ENCODE results near the gene KRTAP3-2. TPM values are rescaled to one million over a fixed set of nuclear protein-coding genes. Genes with fewer than 3 reads are reported as not detected.

Gene KRTAP3-2
- total RNA-seq, 2 experiments from 2014 or later, result not detected

DNA sequence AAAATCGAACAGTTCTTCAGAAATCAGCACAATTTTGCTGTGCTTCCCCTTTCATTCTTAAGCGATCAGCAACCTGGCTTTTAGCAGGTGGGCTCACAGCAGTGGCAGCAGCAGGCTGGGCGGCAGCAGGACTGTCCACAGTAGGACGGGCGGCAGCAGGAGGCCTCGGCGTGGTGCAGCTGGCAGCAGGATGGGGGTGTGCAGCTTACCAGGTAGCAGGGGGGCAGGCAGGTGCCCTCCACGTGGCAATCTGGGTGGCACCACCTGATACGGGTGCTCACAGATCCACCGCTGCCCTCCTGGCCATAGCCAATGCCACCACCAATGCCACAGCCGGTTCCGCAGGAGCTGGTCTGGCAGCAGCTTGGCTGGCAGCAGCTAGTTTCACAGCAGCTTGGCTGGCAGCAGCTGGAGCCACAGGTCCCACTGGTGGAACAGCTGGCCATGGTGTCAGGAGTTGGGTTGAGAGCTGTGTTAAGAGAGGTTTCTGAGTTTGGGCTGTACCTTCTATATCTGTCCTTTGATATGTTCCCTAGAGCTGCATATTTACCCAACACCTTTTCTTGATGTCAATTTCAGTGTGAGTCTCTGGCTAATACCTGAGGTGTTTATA is 30.0 kb upstream of the KRTAP3-2 start, which contains the start of gene KRTAP1-4:
TSS of gene KRTAP1-4 (minus strand) at position 563 of the 613 bp plus-strand sequence. CDS start at position 446, 117 bp downstream.
- no peaks in the 10 kb centered on the region for H3K4me1 ChIP-seq (ENCODE audit: insufficient read depth, low read length, poor library complexity, severe bottlenecking)
- no peak for DNase-seq (ENCODE audit: low spot score)
- intact Hi-C loops (cut with micrococcal nuclease; ENCODE audit: unreplicated experiment), result no loop called here
- no peak within 1 kb of the TSS for H2AFZ ChIP-seq (ENCODE audit: low read length)
- H3K9me3 ChIP-seq (ENCODE audit: low read length), result no peaks in the 10 kb centered on the region
- no peaks in the 10 kb centered on the region for H4K20me1 ChIP-seq (ENCODE audit: insufficient read depth, low read length)
- ChIA-PET CTCF (ENCODE audit: unreplicated experiment) (no interaction called here), POLR2A (no interaction called here)
- TF ChIP-seq, protein P1, sequence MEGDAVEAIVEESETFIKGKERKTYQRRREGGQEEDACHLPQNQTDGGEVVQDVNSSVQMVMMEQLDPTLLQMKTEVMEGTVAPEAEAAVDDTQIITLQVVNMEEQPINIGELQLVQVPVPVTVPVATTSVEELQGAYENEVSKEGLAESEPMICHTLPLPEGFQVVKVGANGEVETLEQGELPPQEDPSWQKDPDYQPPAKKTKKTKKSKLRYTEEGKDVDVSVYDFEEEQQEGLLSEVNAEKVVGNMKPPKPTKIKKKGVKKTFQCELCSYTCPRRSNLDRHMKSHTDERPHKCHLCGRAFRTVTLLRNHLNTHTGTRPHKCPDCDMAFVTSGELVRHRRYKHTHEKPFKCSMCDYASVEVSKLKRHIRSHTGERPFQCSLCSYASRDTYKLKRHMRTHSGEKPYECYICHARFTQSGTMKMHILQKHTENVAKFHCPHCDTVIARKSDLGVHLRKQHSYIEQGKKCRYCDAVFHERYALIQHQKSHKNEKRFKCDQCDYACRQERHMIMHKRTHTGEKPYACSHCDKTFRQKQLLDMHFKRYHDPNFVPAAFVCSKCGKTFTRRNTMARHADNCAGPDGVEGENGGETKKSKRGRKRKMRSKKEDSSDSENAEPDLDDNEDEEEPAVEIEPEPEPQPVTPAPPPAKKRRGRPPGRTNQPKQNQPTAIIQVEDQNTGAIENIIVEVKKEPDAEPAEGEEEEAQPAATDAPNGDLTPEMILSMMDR (conservative IDR thresholded peaks at IDR 0.05; ENCODE audit: low read length), result no peak
- no peak for TF ChIP-seq EZH2phosphoT487 (IDR thresholded peaks at IDR 0.05; ENCODE audit: borderline replicate concordance, low read depth, low read length)
- no peaks in the 10 kb centered on the region for H3K36me3 ChIP-seq (ENCODE audit: insufficient read depth, low read length)
- no peak within 1 kb of the TSS for H3K4me2 ChIP-seq (ENCODE audit: low read length)
- H3K9me2 ChIP-seq (ENCODE audit: insufficient read depth, low read length), result no peaks in the 10 kb centered on the region
- H3K79me2 ChIP-seq (ENCODE audit: insufficient read depth, low read depth, low read length), result no peaks in the 10 kb centered on the region
- no TSS peak for BruUV-seq (replicated peaks)
- H3K27ac ChIP-seq (ENCODE audit: low read depth, low read length, poor library complexity, severe bottlenecking), result no peak within 1 kb of the TSS
- no peak within 1 kb of the TSS for H3K4me3 ChIP-seq (ENCODE audit: low read depth, low read length, poor library complexity, severe bottlenecking)

- ChIA-PET CTCF (ENCODE audit: unreplicated experiment) (no interaction called here), POLR2A (no interaction called here)
- no peak within 1 kb of the TSS for H3K4me3 ChIP-seq (ENCODE audit: low read depth, low read length, poor library complexity, severe bottlenecking)
- H3K27ac ChIP-seq (ENCODE audit: low read depth, low read length, poor library complexity, severe bottlenecking), result no peak within 1 kb of the TSS
- H3K36me3 ChIP-seq (ENCODE audit: insufficient read depth, low read length), result no peaks in the 10 kb centered on the region
- no peak within 1 kb of the TSS for H2AFZ ChIP-seq (ENCODE audit: low read length)
- no peaks in the 10 kb centered on the region for H3K79me2 ChIP-seq (ENCODE audit: insufficient read depth, low read depth, low read length)
- H3K4me2 ChIP-seq (ENCODE audit: low read length), result no peak within 1 kb of the TSS
- DNase-seq (ENCODE audit: low spot score), result no peak
- H3K9me3 ChIP-seq (ENCODE audit: low read length), result no peaks in the 10 kb centered on the region
- no peaks in the 10 kb centered on the region for H3K4me1 ChIP-seq (ENCODE audit: insufficient read depth, low read length, poor library complexity, severe bottlenecking)
- TF ChIP-seq, protein P1 (conservative IDR thresholded peaks at IDR 0.05; ENCODE audit: low read length), result no peak
- TF ChIP-seq EZH2phosphoT487 (IDR thresholded peaks at IDR 0.05; ENCODE audit: borderline replicate concordance, low read depth, low read length), result no peak
- intact Hi-C loops (cut with micrococcal nuclease; ENCODE audit: unreplicated experiment), result no loop called here
- H4K20me1 ChIP-seq (ENCODE audit: insufficient read depth, low read length), result no peaks in the 10 kb centered on the region
- H3K9me2 ChIP-seq (ENCODE audit: insufficient read depth, low read length), result no peaks in the 10 kb centered on the region
- BruUV-seq (replicated peaks), result no TSS peak
Measured at GRCh38 chr17:41026715-41027471, 27.2 kb upstream of the KRTAP3-2 start, which contains the start of gene KRTAP1-5. Gene KRTAP1-5, minus strand, starts transcription at chr17:41027208. Its CDS starts 53 bp downstream, at chr17:41027155.

- ChIA-PET CTCF (ENCODE audit: unreplicated experiment) (no interaction called here), POLR2A (interaction anchor here (0.7 kb wide), 1 partner anchor 19 kb away, joined by 3 read pairs; no protein-coding TSS in a partner anchor)
- no peak overlapping the region for H3K4me2 ChIP-seq (ENCODE audit: low read length)
- intact Hi-C loops (cut with micrococcal nuclease; ENCODE audit: unreplicated experiment), result no loop called here
- no peaks in the 10 kb centered on the region for H3K9me2 ChIP-seq (ENCODE audit: insufficient read depth, low read length)
- DNase-seq (ENCODE audit: low spot score), result no peak
- H3K4me3 ChIP-seq (ENCODE audit: low read depth, low read length, poor library complexity, severe bottlenecking), result no peak overlapping the region
- H4K20me1 ChIP-seq (ENCODE audit: insufficient read depth, low read length), result no peaks in the 10 kb centered on the region
- H3K36me3 ChIP-seq (ENCODE audit: insufficient read depth, low read length), result no peaks in the 10 kb centered on the region
- no peaks in the 10 kb centered on the region for H3K9me3 ChIP-seq (ENCODE audit: low read length)
- no peak overlapping the region for H3K27ac ChIP-seq (ENCODE audit: low read depth, low read length, poor library complexity, severe bottlenecking)
- no peak for TF ChIP-seq EZH2phosphoT487 (IDR thresholded peaks at IDR 0.05; ENCODE audit: borderline replicate concordance, low read depth, low read length)
- TF ChIP-seq, protein P1 (conservative IDR thresholded peaks at IDR 0.05; ENCODE audit: low read length), result no peak
- H3K79me2 ChIP-seq (ENCODE audit: insufficient read depth, low read depth, low read length), result no peaks in the 10 kb centered on the region
- no peak overlapping the region for H2AFZ ChIP-seq (ENCODE audit: low read length)
- no TSS peak for BruUV-seq (replicated peaks)
- H3K4me1 ChIP-seq (ENCODE audit: insufficient read depth, low read length, poor library complexity, severe bottlenecking), result no peaks in the 10 kb centered on the region
Measured at GRCh38 chr17:41024697-41025096, 25.0 kb upstream of the KRTAP3-2 start.

Data from OCI-LY7 (cell line).